Measurements from ENCODE around the gene GALR2.

DNA sequence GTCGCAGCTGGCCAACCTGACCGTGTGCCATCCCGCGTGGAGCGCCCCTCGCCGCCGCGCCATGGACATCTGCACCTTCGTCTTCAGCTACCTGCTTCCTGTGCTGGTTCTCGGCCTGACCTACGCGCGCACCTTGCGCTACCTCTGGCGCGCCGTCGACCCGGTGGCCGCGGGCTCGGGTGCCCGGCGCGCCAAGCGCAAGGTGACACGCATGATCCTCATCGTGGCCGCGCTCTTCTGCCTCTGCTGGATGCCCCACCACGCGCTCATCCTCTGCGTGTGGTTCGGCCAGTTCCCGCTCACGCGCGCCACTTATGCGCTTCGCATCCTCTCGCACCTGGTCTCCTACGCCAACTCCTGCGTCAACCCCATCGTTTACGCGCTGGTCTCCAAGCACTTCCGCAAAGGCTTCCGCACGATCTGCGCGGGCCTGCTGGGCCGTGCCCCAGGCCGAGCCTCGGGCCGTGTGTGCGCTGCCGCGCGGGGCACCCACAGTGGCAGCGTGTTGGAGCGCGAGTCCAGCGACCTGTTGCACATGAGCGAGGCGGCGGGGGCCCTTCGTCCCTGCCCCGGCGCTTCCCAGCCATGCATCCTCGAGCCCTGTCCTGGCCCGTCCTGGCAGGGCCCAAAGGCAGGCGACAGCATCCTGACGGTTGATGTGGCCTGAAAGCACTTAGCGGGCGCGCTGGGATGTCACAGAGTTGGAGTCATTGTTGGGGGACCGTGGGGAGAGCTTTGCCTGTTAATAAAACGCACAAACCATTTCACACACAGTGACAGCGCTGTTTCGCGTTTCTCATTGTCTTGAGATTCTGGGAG is 2.4 kb downstream of the GALR2 start:
- TF ChIP-seq, protein P1, sequence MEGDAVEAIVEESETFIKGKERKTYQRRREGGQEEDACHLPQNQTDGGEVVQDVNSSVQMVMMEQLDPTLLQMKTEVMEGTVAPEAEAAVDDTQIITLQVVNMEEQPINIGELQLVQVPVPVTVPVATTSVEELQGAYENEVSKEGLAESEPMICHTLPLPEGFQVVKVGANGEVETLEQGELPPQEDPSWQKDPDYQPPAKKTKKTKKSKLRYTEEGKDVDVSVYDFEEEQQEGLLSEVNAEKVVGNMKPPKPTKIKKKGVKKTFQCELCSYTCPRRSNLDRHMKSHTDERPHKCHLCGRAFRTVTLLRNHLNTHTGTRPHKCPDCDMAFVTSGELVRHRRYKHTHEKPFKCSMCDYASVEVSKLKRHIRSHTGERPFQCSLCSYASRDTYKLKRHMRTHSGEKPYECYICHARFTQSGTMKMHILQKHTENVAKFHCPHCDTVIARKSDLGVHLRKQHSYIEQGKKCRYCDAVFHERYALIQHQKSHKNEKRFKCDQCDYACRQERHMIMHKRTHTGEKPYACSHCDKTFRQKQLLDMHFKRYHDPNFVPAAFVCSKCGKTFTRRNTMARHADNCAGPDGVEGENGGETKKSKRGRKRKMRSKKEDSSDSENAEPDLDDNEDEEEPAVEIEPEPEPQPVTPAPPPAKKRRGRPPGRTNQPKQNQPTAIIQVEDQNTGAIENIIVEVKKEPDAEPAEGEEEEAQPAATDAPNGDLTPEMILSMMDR (IDR thresholded peaks at IDR 0.05), result no peak
- TF ChIP-seq EP300 (IDR thresholded peaks at IDR 0.05), result no peak
